GM12891 (cell line): ENCODE results near the gene TTC28.

Experiments used
- PAX5 ChIP-seq: IDR thresholded peaks from 2 replicates; pipeline ENCODE4 v1.6.1; 2011; ENCODE audit warnings: low read length, moderate library complexity, mild to moderate bottlenecking; ENCODE audit not compliant: insufficient read depth, severe bottlenecking
- POLR2A ChIP-seq: IDR thresholded peaks from 2 replicates; pipeline ENCODE4 v1.6.1; 2011; ENCODE audit warnings: low read depth, low read length, control low read depth
- POLR2AphosphoS5 ChIP-seq: IDR thresholded peaks from 2 replicates; pipeline ENCODE4 v1.6.1; 2011; ENCODE audit warnings: low read depth, low read length, control low read depth
- POU2F2 ChIP-seq: IDR thresholded peaks from 2 replicates; pipeline ENCODE4 v1.6.1; 2011; ENCODE audit warnings: low read depth, mild to moderate bottlenecking, control low read depth, low read length, moderate library complexity
- SPI1 ChIP-seq: IDR thresholded peaks from 2 replicates; pipeline ENCODE4 v1.6.1; 2011; ENCODE audit warnings: low read depth, low read length, control low read depth
- TAF1 ChIP-seq: IDR thresholded peaks from 2 replicates; pipeline ENCODE4 v1.6.1; 2011; ENCODE audit warnings: low read depth, low read length, control low read depth

DNA sequence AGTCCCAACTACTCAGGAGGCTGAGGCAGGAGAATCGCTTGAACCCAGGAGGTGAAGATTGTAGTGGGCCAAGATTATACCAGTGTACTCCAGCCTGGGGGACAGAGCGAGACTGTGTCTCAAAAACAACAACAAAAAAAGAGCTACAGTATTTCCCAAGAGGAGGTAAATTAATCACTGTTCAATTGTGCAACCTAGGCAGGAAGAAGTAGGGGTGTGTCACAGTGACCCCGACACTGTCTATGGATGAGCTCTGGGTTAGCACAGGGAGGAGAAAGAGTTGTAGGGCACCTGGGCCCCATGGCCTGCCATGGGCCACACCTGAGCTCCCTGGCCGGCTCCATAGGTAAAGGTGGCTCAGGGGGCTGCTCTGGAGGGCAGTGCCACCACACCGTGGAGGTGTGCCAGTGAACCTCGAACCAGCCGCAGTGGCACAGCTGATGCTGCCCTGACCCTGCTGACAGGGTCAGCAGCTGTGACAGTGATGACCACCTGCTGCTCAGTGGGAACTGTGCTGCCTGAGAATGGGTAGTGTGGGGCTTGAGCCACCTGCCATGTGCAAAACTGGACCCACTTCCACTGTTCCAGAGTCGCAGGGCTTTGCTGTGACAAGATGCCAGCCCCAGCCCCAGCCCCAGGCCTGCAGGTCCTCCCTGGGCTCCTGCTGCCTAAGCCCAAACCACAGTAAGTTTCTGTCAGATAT lies 676.6 kb downstream of the TTC28 start:
- TF ChIP-seq POLR2AphosphoS5 (no peak), POLR2A (no peak), TAF1 (no peak), SPI1 (no peak), PAX5 (no peak), POU2F2 (no peak)
